Upper lobe of left lung (tissue), 4 donors: ENCODE measurements around the gene DDRGK1.

ENCODE experiments used
- CTCF ChIP-seq, 6 experiments: fragments of 450-650 bp in 4 of 6; fragments of 200-600 bp in 2 of 6; sonication (generic) in 2 of 6; IDR thresholded peaks; one replicate each; pipeline ENCODE4 v1.5.1; 2016 to 2019; ENCODE audit warnings: antibody characterized with exemption in 6 of 6
- EP300 ChIP-seq, 4 donors: sonication (generic); formaldehyde crosslinking; IDR thresholded peaks; one replicate each; pipeline ENCODE4 v1.5.1; 2017; ENCODE audit warnings: antibody characterized with exemption in 4 of 4, control low read depth in 2 of 4
- POLR2A ChIP-seq, 4 donors: fragments of 450-650 bp; IDR thresholded peaks; one replicate each; pipeline ENCODE4 v1.5.1; 2016 to 2017; ENCODE audit warnings: antibody characterized with exemption in 4 of 4, mild to moderate bottlenecking in 2 of 4
- POLR2AphosphoS5 ChIP-seq, 2 donors: sonication (generic); formaldehyde crosslinking; IDR thresholded peaks; one replicate each; pipeline ENCODE4 v1.5.1; 2017; ENCODE audit warnings: antibody characterized with exemption in 2 of 2

GRCh38 chr20:3160418-3160817 lies 44.1 kb downstream of the DDRGK1 start:
- no peak for TF ChIP-seq CTCF (IDR thresholded peaks at IDR 0.05)
- no peak for TF ChIP-seq POLR2A (IDR thresholded peaks at IDR 0.05)
- no peak for TF ChIP-seq POLR2AphosphoS5 (IDR thresholded peaks at IDR 0.05)
- no peak for TF ChIP-seq EP300 (IDR thresholded peaks at IDR 0.05)
